ENCODE results near the gene SKAP1.

GRCh38 chr17:48179071-48179945 is 250.7 kb downstream of the SKAP1 start:
- no peak for TF ChIP-seq CTCF (IDR thresholded peaks at IDR 0.05)
- TF ChIP-seq EP300 (IDR thresholded peaks at IDR 0.05), result no peak
- TF ChIP-seq POLR2A (IDR thresholded peaks at IDR 0.05), result no peak

Measured in upper lobe of left lung (tissue), 4 donors.